ENCODE measurements around the gene HAPLN3. TPM values are rescaled to one million over a fixed set of nuclear protein-coding genes. Genes with fewer than 3 reads are reported as not detected.

Gene HAPLN3
- total and polyA plus RNA-seq, 2 experiments from 2014 or later = 4.5 to 6.7 TPM

- TF ChIP-seq EZH2phosphoT487 (IDR thresholded peaks at IDR 0.05; ENCODE audit: insufficient read depth, low read depth) (no peak), EZH2 (IDR thresholded peaks at IDR 0.05; ENCODE audit: insufficient read depth, poor library complexity, severe bottlenecking) (no peak)
- no peaks in the 10 kb centered on the region for H3K9me3 ChIP-seq (ENCODE audit: low read depth)
- no peak overlapping the region for H2AFZ ChIP-seq
- DNase-seq = peak; percentile 40
- H3K79me2 ChIP-seq (ENCODE audit: insufficient read depth) = peaks cover 19% of the 10 kb centered on the region
- 66 to 71% methylated on average over 12 of the region's 12 CpGs for WGBS, 2 experiments (ENCODE audit: low coverage in 1 of 2, low lambda C conversion rate in 2 of 2, missing lambda C conversion rate in 2 of 2)
- H3K9me2 ChIP-seq (ENCODE audit: insufficient read depth) = no peaks in the 10 kb centered on the region
- peaks cover 21% of the 10 kb centered on the region for H3K4me1 ChIP-seq (ENCODE audit: insufficient read depth)
- H3K4me2 ChIP-seq (ENCODE audit: unreplicated experiment) = peak overlapping the region; percentile 95
- no peaks in the 10 kb centered on the region for H3K27me3 ChIP-seq (replicated peaks; ENCODE audit: insufficient read depth)
- H4K20me1 ChIP-seq (ENCODE audit: insufficient read depth) = no peaks in the 10 kb centered on the region
- in situ Hi-C loops (cut with MboI) = loop anchor here (10.0 kb wide), 2 partner anchors 105 to 265 kb away; no protein-coding TSS in a partner anchor
- H3K36me3 ChIP-seq (ENCODE audit: low read depth) = peaks cover 4% of the 10 kb centered on the region; the same call in 1 of the 2 replicates
- no peak overlapping the region for H3K9ac ChIP-seq
- H3K27ac ChIP-seq = no peak overlapping the region
- H3K4me3 ChIP-seq = no peak overlapping the region
- H3F3A ChIP-seq (ENCODE audit: insufficient read depth) = no peaks in the 10 kb centered on the region
Observed at GRCh38 chr15:88909956-88910831, 14.8 kb upstream of the HAPLN3 start.

- no peaks in the 10 kb centered on the region for H3K27me3 ChIP-seq (replicated peaks; ENCODE audit: insufficient read depth)
- peaks cover 4% of the 10 kb centered on the region; the same call in 1 of the 2 replicates for H3K36me3 ChIP-seq (ENCODE audit: low read depth)
- H3K79me2 ChIP-seq (ENCODE audit: insufficient read depth) = peaks cover 19% of the 10 kb centered on the region
- no peaks in the 10 kb centered on the region for H4K20me1 ChIP-seq (ENCODE audit: insufficient read depth)
- 83% methylated on average over 13 to 16 of the region's 16 CpGs for whole genome bisulfite sequencing, 2 experiments (ENCODE audit: low coverage in 1 of 2, low lambda C conversion rate in 2 of 2, missing lambda C conversion rate in 2 of 2)
- DNase-seq = no peak
- H3K27ac ChIP-seq = no peak overlapping the region
- H3K9me3 ChIP-seq (ENCODE audit: low read depth) = no peaks in the 10 kb centered on the region
- H3K9ac ChIP-seq = no peak overlapping the region
- no peaks in the 10 kb centered on the region for H3F3A ChIP-seq (ENCODE audit: insufficient read depth)
- peaks cover 25% of the 10 kb centered on the region for H3K4me1 ChIP-seq (ENCODE audit: insufficient read depth)
- H2AFZ ChIP-seq = no peak overlapping the region
- H3K4me2 ChIP-seq (ENCODE audit: unreplicated experiment) = no peak overlapping the region
- no peaks in the 10 kb centered on the region for H3K9me2 ChIP-seq (ENCODE audit: insufficient read depth)
- in situ Hi-C loops (cut with MboI) = loop anchor here (10.0 kb wide), 2 partner anchors 106 to 266 kb away; no protein-coding TSS in a partner anchor
- TF ChIP-seq EZH2 (IDR thresholded peaks at IDR 0.05; ENCODE audit: insufficient read depth, poor library complexity, severe bottlenecking) (no peak), EZH2phosphoT487 (IDR thresholded peaks at IDR 0.05; ENCODE audit: insufficient read depth, low read depth) (no peak)
- H3K4me3 ChIP-seq = no peak overlapping the region
Observed at GRCh38 chr15:88908697-88909621, 13.6 kb upstream of the HAPLN3 start.

DNA sequence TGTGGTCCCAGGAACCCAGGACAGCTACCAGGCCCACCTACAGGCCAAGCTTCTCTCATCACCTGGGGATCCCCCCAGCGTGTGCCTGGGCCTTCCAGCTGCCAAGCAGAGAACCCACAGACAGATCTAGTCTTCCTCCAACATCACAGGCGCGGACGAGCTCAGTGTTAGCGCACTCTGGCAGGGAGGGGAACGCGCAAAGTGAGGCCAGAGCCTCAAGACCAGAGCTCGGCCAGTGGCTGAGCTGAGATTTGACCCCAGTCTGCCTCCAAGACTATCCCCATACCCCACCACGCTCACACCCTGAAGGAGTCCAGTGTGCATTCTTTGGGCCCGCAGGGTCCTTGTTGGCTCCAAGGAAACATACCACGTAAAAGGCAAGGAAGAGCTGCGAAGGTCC lies 12.8 kb upstream of the HAPLN3 start:
- H3K4me1 ChIP-seq (ENCODE audit: insufficient read depth) = peaks cover 25% of the 10 kb centered on the region
- no peak overlapping the region for H3K27ac ChIP-seq
- H2AFZ ChIP-seq = no peak overlapping the region
- H3K36me3 ChIP-seq (ENCODE audit: low read depth) = peaks cover 4% of the 10 kb centered on the region; the same call in 1 of the 2 replicates
- no peaks in the 10 kb centered on the region for H3F3A ChIP-seq (ENCODE audit: insufficient read depth)
- no peaks in the 10 kb centered on the region for H3K9me3 ChIP-seq (ENCODE audit: low read depth)
- no peak for DNase-seq
- TF ChIP-seq EZH2 (IDR thresholded peaks at IDR 0.05; ENCODE audit: insufficient read depth, poor library complexity, severe bottlenecking) (no peak), EZH2phosphoT487 (IDR thresholded peaks at IDR 0.05; ENCODE audit: insufficient read depth, low read depth) (no peak)
- no peak overlapping the region for H3K4me3 ChIP-seq
- in situ Hi-C loops (cut with MboI) = loop anchor here (10.0 kb wide), 2 partner anchors 107 to 267 kb away; no protein-coding TSS in a partner anchor
- no peak overlapping the region for H3K9ac ChIP-seq
- no peaks in the 10 kb centered on the region for H4K20me1 ChIP-seq (ENCODE audit: insufficient read depth)
- no peak overlapping the region for H3K4me2 ChIP-seq (ENCODE audit: unreplicated experiment)
- 90 to 92% methylated on average over 12 of the region's 12 CpGs for WGBS, 2 experiments (ENCODE audit: low coverage in 1 of 2, low lambda C conversion rate in 2 of 2, missing lambda C conversion rate in 2 of 2)
- no peaks in the 10 kb centered on the region for H3K9me2 ChIP-seq (ENCODE audit: insufficient read depth)
- H3K79me2 ChIP-seq (ENCODE audit: insufficient read depth) = peaks cover 19% of the 10 kb centered on the region
- no peaks in the 10 kb centered on the region for H3K27me3 ChIP-seq (replicated peaks; ENCODE audit: insufficient read depth)

GRCh38 chr15:88907111-88907510 lies 11.8 kb upstream of the HAPLN3 start:
- H3K27me3 ChIP-seq (replicated peaks; ENCODE audit: insufficient read depth) = no peaks in the 10 kb centered on the region
- no peaks in the 10 kb centered on the region for H3K9me3 ChIP-seq (ENCODE audit: low read depth)
- no peaks in the 10 kb centered on the region for H4K20me1 ChIP-seq (ENCODE audit: insufficient read depth)
- H3K79me2 ChIP-seq (ENCODE audit: insufficient read depth) = peaks cover 14% of the 10 kb centered on the region
- 90% methylated on average over 14 of the region's 14 CpGs for WGBS, 2 experiments (ENCODE audit: low coverage in 1 of 2, low lambda C conversion rate in 2 of 2, missing lambda C conversion rate in 2 of 2)
- peaks cover 24% of the 10 kb centered on the region for H3K4me1 ChIP-seq (ENCODE audit: insufficient read depth)
- no peak overlapping the region for H3K4me2 ChIP-seq (ENCODE audit: unreplicated experiment)
- no peak overlapping the region for H3K27ac ChIP-seq
- no peak overlapping the region for H3K9ac ChIP-seq
- no peak overlapping the region for H2AFZ ChIP-seq
- in situ Hi-C loops (cut with MboI) = loop anchor here (10.0 kb wide), 2 partner anchors 108 to 268 kb away; no protein-coding TSS in a partner anchor
- TF ChIP-seq EZH2phosphoT487 (IDR thresholded peaks at IDR 0.05; ENCODE audit: insufficient read depth, low read depth) (no peak), EZH2 (IDR thresholded peaks at IDR 0.05; ENCODE audit: insufficient read depth, poor library complexity, severe bottlenecking) (no peak)
- no peak for DNase-seq
- peaks cover 4% of the 10 kb centered on the region; the same call in 1 of the 2 replicates for H3K36me3 ChIP-seq (ENCODE audit: low read depth)
- no peak overlapping the region for H3K4me3 ChIP-seq
- H3K9me2 ChIP-seq (ENCODE audit: insufficient read depth) = no peaks in the 10 kb centered on the region
- H3F3A ChIP-seq (ENCODE audit: insufficient read depth) = no peaks in the 10 kb centered on the region
